Uterus (tissue), 2 donors: ENCODE results near the gene CHERP.

Experiments
- CTCF ChIP-seq, 4 experiments: fragments of 200-600 bp in 2 of 4; fragments of 450-650 bp in 2 of 4; sonication (generic) in 2 of 4; IDR thresholded peaks; one replicate each; pipeline ENCODE4 v1.5.1; 2016 to 2019; ENCODE audit warnings: antibody characterized with exemption in 4 of 4, mild to moderate bottlenecking in 2 of 4, moderate library complexity in 1 of 4
- POLR2A ChIP-seq, 2 donors: fragments of 450-650 bp; IDR thresholded peaks; one replicate each; pipeline ENCODE4 v1.6.1; 2016; ENCODE audit warnings: antibody characterized with exemption in 2 of 2, mild to moderate bottlenecking in 1 of 2, moderate library complexity in 1 of 2

- no peak for TF ChIP-seq CTCF (IDR thresholded peaks at IDR 0.05)
- TF ChIP-seq POLR2A (IDR thresholded peaks at IDR 0.05) = no peak
Measured at GRCh38 chr19:16497837-16498236, 44.4 kb downstream of the CHERP start.
